MM.1S (cell line): ENCODE measurements around the gene BTBD9.

Experiments
- CTCF ChIP-seq: fragments of 300-600 bp; sonication (generic); IDR thresholded peaks from 2 replicates; pipeline ENCODE4 v1.5.1; 2016; ENCODE audit warnings: antibody characterized with exemption, low read length, mixed read lengths
- EZH2 ChIP-seq: fragments of 300-600 bp; sonication (generic); optimal IDR thresholded peaks from 2 replicates; pipeline ENCODE3; 2017; ENCODE audit warnings: low read depth, mild to moderate bottlenecking, antibody characterized with exemption, low read length, mixed read lengths

GRCh38 chr6:38162493-38163185 lies 477.1 kb downstream of the BTBD9 start:
- no peak for TF ChIP-seq CTCF
- no peak for TF ChIP-seq EZH2
